ENCODE data around the gene UNK. TPM values are rescaled to one million over a fixed set of nuclear protein-coding genes. Genes with fewer than 3 reads are reported as not detected.

The UNK gene
- total RNA-seq, 1 experiment from 2014 or later, result 51.4 TPM

GRCh38 chr17:75813081-75814020, 28.7 kb downstream of the UNK start:
- Histone ChIP-seq H3K27me3 (no peaks in the 10 kb centered on the region), H3K27ac (no peak overlapping the region), H3K4me3 (no peak overlapping the region), H3K36me3 (peaks cover 51% of the 10 kb centered on the region), H3K9me3 (replicated peaks) (no peaks in the 10 kb centered on the region), H3K4me1 (peaks cover 9% of the 10 kb centered on the region)
- DNase-seq, result no peak

DNA sequence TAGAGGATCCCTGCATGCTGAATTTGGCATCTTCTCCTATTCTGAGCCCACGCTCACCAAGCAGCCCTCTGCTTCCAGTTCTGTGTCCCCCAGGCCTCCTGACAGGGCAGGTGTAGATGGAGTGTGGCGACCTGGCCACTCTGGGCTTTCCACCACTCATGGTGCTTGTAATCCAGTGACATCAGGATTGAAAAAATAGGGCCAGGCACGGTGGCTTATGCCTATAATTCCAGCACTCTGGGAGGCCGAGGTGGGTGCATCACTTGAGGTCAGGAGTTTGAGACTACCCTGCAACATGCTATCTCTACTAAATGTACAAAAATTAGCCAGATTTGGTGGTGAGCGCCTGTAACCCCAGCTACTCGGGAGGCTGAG, 29.4 kb downstream of the UNK start:
- no peak overlapping the region for H3K27ac ChIP-seq
- H3K36me3 ChIP-seq, result peaks cover 57% of the 10 kb centered on the region
- peaks cover 5% of the 10 kb centered on the region for H3K4me1 ChIP-seq
- H3K9me3 ChIP-seq (replicated peaks), result no peaks in the 10 kb centered on the region
- no peak overlapping the region for H3K4me3 ChIP-seq
- no peak for DNase-seq
- H3K27me3 ChIP-seq, result no peaks in the 10 kb centered on the region

DNA sequence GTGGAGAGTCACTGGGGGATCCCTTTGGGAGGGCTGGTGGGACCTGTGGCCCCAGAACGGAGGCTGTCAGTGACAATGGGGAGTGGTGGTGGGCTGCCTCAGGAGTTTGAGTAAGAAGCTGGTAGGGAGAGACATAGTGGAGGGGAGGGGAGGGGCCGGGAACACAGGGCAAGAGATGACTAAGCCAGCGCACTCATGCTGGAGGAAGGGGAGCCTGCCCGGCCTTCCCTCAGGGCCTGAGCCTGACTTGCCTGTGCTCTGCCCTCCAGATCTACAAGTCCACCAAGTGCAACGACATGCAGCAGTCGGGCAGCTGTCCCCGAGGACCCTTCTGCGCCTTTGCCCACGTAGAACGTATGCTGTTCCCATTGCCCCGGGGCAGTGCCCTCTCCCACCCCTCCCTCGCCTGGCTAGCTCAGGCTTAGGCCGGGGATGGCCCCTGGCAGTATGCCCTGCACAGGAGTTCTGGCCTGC, 30.3 kb downstream of the UNK start:
- Histone ChIP-seq H3K4me1 (no peaks in the 10 kb centered on the region), H3K27ac (no peak overlapping the region), H3K36me3 (peaks cover 62% of the 10 kb centered on the region), H3K27me3 (no peaks in the 10 kb centered on the region), H3K4me3 (no peak overlapping the region), H3K9me3 (replicated peaks) (no peaks in the 10 kb centered on the region)
- DNase-seq, result no peak

- peaks cover 62% of the 10 kb centered on the region for H3K36me3 ChIP-seq
- H3K9me3 ChIP-seq (replicated peaks), result no peaks in the 10 kb centered on the region
- H3K27ac ChIP-seq, result no peak overlapping the region
- H3K27me3 ChIP-seq, result no peaks in the 10 kb centered on the region
- no peak for DNase-seq
- H3K4me3 ChIP-seq, result no peak overlapping the region
- H3K4me1 ChIP-seq, result no peaks in the 10 kb centered on the region
These were observed 30.8 kb downstream of the UNK start for GRCh38 chr17:75815399-75815798.

- Histone ChIP-seq H3K4me1 (no peaks in the 10 kb centered on the region), H3K9me3 (replicated peaks) (no peaks in the 10 kb centered on the region), H3K27me3 (no peaks in the 10 kb centered on the region), H3K4me3 (no peak overlapping the region), H3K36me3 (peaks cover 59% of the 10 kb centered on the region), H3K27ac (no peak overlapping the region)
- no peak for DNase-seq
These were observed 32.1 kb downstream of the UNK start for GRCh38 chr17:75816693-75817092.

- DNase-seq, result no peak
- no peaks in the 10 kb centered on the region for H3K4me1 ChIP-seq
- no peaks in the 10 kb centered on the region for H3K27me3 ChIP-seq
- H3K4me3 ChIP-seq, result no peak overlapping the region
- H3K27ac ChIP-seq, result no peak overlapping the region
- no peaks in the 10 kb centered on the region for H3K9me3 ChIP-seq (replicated peaks)
- H3K36me3 ChIP-seq, result peaks cover 58% of the 10 kb centered on the region
These were observed 33.0 kb downstream of the UNK start for GRCh38 chr17:75817571-75817970.

- no peak overlapping the region for H3K4me3 ChIP-seq
- H3K36me3 ChIP-seq, result peaks cover 54% of the 10 kb centered on the region
- H3K27ac ChIP-seq, result no peak overlapping the region
- no peaks in the 10 kb centered on the region for H3K9me3 ChIP-seq (replicated peaks)
- DNase-seq, result no peak
- no peaks in the 10 kb centered on the region for H3K4me1 ChIP-seq
- H3K27me3 ChIP-seq, result no peaks in the 10 kb centered on the region
These were observed 33.8 kb downstream of the UNK start for GRCh38 chr17:75818326-75818885.

GRCh38 chr17:75819116-75819515, 34.5 kb downstream of the UNK start:
- peaks cover 47% of the 10 kb centered on the region for H3K36me3 ChIP-seq
- H3K27ac ChIP-seq, result no peak overlapping the region
- no peaks in the 10 kb centered on the region for H3K4me1 ChIP-seq
- no peak overlapping the region for H3K4me3 ChIP-seq
- DNase-seq, result no peak
- H3K27me3 ChIP-seq, result no peaks in the 10 kb centered on the region
- H3K9me3 ChIP-seq (replicated peaks), result no peaks in the 10 kb centered on the region

- Histone ChIP-seq H3K27me3 (no peaks in the 10 kb centered on the region), H3K27ac (no peak overlapping the region), H3K36me3 (peaks cover 44% of the 10 kb centered on the region), H3K4me3 (no peak overlapping the region), H3K9me3 (replicated peaks) (no peaks in the 10 kb centered on the region), H3K4me1 (no peaks in the 10 kb centered on the region)
- DNase-seq, result no peak
These were observed 35.1 kb downstream of the UNK start for GRCh38 chr17:75819678-75820077.

DNA sequence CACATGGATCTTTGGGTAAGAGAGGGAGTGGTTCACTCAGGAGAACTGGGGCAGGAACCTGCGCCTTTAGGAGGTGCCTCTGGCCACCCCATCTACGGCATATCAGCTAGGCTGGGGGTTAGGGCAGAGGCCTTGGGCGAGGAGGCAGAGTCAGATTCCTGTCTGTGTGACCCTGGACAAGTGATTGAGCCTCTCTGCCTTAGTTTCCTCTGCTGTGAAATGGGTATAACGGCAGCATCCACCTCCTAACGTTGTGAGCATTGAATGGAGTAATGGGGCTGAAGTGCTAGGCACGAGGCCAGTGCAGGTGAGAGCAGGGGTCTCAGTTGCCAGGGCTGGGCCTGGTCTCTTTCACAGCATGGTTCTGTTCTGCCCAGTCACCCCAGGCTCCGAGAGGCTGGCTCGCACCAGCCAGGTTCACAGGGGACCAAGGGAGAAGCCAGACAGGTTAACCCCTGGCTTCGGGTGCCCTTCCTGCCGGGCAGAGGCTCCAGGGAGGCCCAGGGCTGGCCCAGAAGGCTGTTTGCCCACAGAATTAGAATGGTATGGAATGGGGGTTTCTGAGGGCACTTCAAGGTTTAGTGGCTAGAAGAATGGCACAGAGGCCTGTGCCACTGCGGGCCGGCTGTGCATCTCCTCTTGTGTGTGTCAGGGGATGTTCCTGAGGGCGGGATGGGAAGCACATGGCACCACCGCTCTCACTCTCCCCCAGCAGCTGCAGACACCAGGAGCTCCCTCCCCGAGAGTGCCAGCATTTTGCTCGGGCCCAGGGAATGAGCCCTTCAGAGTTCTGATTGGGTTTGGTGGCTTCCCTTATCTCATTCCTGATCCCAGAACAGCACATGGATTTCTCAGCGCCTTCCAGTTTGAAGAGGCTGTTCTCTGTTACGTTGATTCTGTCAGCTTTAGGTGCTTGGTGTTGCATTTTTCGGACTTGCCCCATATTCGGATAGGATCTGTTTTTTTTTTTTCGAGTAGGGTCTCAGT, 35.8 kb downstream of the UNK start:
- peaks cover 43% of the 10 kb centered on the region for H3K36me3 ChIP-seq
- no peak overlapping the region for H3K27ac ChIP-seq
- DNase-seq, result no peak
- H3K4me3 ChIP-seq, result no peak overlapping the region
- no peaks in the 10 kb centered on the region for H3K9me3 ChIP-seq (replicated peaks)
- H3K4me1 ChIP-seq, result no peaks in the 10 kb centered on the region
- no peaks in the 10 kb centered on the region for H3K27me3 ChIP-seq

- Histone ChIP-seq H3K36me3 (peaks cover 43% of the 10 kb centered on the region), H3K27me3 (no peaks in the 10 kb centered on the region), H3K9me3 (replicated peaks) (no peaks in the 10 kb centered on the region), H3K4me3 (no peak overlapping the region), H3K27ac (no peak overlapping the region), H3K4me1 (no peaks in the 10 kb centered on the region; the same call in 1 of the 2 replicates)
- DNase-seq, result no peak
These were observed 36.9 kb downstream of the UNK start for GRCh38 chr17:75821552-75821951.

DNA sequence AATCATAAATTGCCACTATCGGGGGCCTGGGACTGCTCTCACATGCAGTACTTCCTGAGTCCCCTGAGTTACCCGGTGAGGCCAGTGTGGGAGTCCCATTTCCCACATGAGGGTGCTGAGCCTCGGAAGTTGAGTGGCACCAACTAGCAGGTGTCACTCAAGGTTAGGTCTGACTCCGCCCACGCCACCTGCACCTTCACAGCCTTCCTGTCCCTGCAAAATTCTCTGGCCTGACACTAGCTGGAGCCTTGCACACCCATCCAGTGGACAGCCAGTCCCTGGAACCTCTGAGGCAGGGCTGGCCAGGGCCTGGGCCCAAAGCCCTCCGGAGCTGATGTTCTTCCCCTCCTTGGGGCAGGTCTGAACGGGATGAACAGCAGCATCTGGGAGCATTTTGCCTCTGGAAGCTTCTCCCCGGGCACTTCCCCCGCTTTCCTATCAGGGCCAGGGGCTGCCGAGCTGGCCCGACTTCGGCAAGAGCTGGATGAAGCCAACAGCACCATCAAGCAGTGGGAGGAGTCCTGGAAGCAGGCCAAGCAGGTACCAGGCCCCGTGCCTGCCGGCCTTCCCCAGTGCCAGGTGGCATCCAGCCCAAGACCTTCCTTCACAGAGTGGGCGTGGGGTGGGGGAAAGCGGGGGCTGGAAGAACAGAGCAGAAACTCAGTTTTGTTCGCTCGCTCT, 37.7 kb downstream of the UNK start:
- peaks cover 43% of the 10 kb centered on the region for H3K36me3 ChIP-seq
- no peak for DNase-seq
- H3K4me3 ChIP-seq, result no peak overlapping the region
- H3K4me1 ChIP-seq, result peaks cover 5% of the 10 kb centered on the region; the same call in 1 of the 2 replicates
- no peaks in the 10 kb centered on the region for H3K27me3 ChIP-seq
- no peaks in the 10 kb centered on the region for H3K9me3 ChIP-seq (replicated peaks)
- H3K27ac ChIP-seq, result no peak overlapping the region

DNA sequence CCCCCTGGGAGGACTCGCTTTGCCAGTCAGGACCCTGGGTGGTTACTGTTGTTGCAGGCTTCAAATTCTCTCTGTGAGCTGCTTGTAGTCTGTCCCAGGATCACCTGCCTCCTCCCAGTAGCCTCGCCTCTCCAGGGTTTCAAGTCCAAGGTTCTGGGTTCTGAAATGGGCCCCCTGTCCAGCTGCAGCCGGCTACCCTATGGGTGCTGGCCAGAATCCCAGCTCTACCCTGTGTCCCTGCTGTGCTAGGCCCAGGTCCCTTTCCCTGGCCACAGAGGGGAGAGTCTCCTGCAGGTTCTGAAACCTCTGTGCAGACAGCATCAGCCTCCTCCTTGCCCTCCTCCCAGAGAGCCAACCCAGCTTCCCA, 38.2 kb downstream of the UNK start:
- H3K36me3 ChIP-seq, result peaks cover 41% of the 10 kb centered on the region
- no peak overlapping the region for H3K4me3 ChIP-seq
- H3K27ac ChIP-seq, result no peak overlapping the region
- DNase-seq, result no peak
- peaks cover 11% of the 10 kb centered on the region; the same call in 1 of the 2 replicates for H3K4me1 ChIP-seq
- no peaks in the 10 kb centered on the region for H3K27me3 ChIP-seq
- no peaks in the 10 kb centered on the region for H3K9me3 ChIP-seq (replicated peaks)

Data from SJCRH30 (cell line).